Glutamatergic neuron (in vitro differentiated cells): Measurements from ENCODE around the gene AUTS2. TPM values are rescaled to one million over a fixed set of nuclear protein-coding genes. Genes with fewer than 3 reads are reported as not detected.

Experiments used
- DNase-seq: peaks from one replicate; pipeline ENCODE4 v3.0.0; 2022
- H3K27ac Mint-ChIP-seq: one replicate; pipeline ENCODE4 v1.8.0; 2020; ENCODE audit warnings: mild to moderate bottlenecking, mixed read lengths, inconsistent platforms; ENCODE audit not compliant: unreplicated experiment
- H3K27me3 Mint-ChIP-seq: one replicate; pipeline ENCODE4 v1.8.0; 2020; ENCODE audit warnings: mild to moderate bottlenecking, moderate library complexity, mixed read lengths, inconsistent platforms; ENCODE audit not compliant: unreplicated experiment
- H3K36me3 Mint-ChIP-seq: one replicate; pipeline ENCODE4 v1.8.0; 2020; ENCODE audit warnings: mild to moderate bottlenecking, mixed read lengths, inconsistent platforms; ENCODE audit not compliant: unreplicated experiment
- H3K4me1 Mint-ChIP-seq: one replicate; pipeline ENCODE4 v1.8.0; 2020; ENCODE audit warnings: mild to moderate bottlenecking, low read depth, mixed read lengths, inconsistent platforms; ENCODE audit not compliant: unreplicated experiment
- H3K4me3 Mint-ChIP-seq: one replicate; pipeline ENCODE4 v1.8.0; 2020; ENCODE audit warnings: mild to moderate bottlenecking, mixed read lengths, inconsistent platforms; ENCODE audit not compliant: unreplicated experiment
- H3K9me3 Mint-ChIP-seq: one replicate; pipeline ENCODE4 v1.8.0; 2020; ENCODE audit warnings: mild to moderate bottlenecking, moderate library complexity, mixed read lengths, inconsistent platforms; ENCODE audit not compliant: unreplicated experiment
- CTCF ChIP-seq: fragments of 200-600 bp; sonication (generic); IDR thresholded peaks from one replicate; pipeline ENCODE4 v1.5.0; 2021; ENCODE audit not compliant: partially characterized antibody, unreplicated experiment
- total RNA-seq: library from RNA; stranded (reverse); fragmentation: NEBNext Ultra II Directional; extraction: Animal tissue kit (Norgen Biotek cat#: 25700); gene quantifications from one replicate; pipeline ENCODE4 v1.2.1, GENCODE V29; 2021; ENCODE audit not compliant: unreplicated experiment

AUTS2 gene
- total RNA-seq, 1 donor from 2014 or later, result 300 TPM

DNA sequence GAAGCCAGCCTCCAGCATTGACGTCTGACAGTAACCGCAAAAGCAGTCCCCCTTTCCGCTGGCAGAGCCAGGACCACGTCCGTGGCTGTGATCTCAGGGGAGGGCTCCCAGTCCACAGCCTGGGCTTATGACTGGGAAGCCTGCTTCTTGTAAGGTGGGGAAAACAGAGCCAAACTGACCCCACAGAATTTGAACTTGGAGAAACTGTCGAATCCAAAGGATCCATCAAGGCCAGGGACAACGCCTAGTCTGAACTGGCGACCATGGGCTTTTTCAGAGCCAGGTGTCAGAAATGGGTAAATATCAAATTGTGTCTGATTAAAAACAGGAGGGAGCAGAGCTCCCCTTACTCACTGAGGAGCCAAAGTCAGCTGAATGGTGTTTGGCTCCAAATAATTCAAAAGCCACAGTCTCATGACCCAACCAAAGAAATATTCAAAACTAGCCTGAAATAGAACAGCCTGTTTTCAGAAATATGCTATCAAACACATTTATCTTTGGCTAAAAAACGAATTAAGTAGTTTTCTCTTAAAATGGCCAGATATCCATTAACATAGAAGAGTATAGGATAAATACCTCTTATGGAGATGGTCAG, 782.2 kb downstream of the AUTS2 start:
- TF ChIP-seq CTCF, result no peak
- Mint-ChIP-seq H3K27ac (no peak overlapping the region), H3K27me3 (no peaks in the 10 kb centered on the region), H3K9me3 (peaks cover 4% of the 10 kb centered on the region), H3K36me3 (no peaks in the 10 kb centered on the region), H3K4me3 (no peak overlapping the region), H3K4me1 (peaks cover 41% of the 10 kb centered on the region)
- DNase-seq, result no peak

DNA sequence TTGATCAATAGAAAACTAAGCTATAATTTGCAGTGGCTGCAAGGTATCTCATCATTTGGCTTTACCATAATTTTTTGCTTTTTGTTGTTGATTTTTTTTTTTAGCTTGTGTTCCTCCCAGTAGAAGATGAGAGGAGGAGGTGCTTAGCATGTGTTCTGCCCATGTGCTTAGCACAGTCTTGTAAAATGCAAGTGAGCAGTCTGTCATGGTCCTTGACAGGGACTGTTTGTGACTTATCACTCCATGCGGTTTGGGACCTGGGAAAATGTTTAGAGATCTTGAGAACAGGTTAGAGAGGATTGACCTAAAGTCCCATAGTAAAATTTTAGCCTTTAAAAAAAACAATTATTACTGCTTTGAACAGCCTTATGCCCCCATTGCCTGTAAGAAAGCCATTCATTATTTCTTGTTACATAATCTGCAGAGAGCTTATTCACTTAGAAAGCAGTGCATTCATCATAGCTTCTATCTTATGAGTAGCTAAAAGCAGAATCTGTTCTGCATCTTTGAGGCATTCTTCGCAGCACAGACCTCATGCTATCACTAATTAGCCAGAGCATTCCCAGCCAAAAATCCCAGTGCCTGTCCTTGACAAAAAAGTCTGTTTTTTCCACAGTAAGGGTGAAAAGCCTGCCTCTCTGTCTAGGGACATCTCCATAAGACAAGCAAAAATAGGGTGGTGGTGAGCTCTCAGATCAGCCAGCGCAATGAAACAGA, 784.9 kb downstream of the AUTS2 start:
- DNase-seq, result no peak
- no peak for TF ChIP-seq CTCF
- H3K36me3 Mint-ChIP-seq, result no peaks in the 10 kb centered on the region
- peak overlapping the region; percentile 76 for H3K27ac Mint-ChIP-seq
- H3K4me1 Mint-ChIP-seq, result peaks cover 28% of the 10 kb centered on the region
- H3K9me3 Mint-ChIP-seq, result no peaks in the 10 kb centered on the region
- H3K27me3 Mint-ChIP-seq, result peaks cover 2% of the 10 kb centered on the region
- no peak overlapping the region for H3K4me3 Mint-ChIP-seq

- peak; percentile 19 for DNase-seq
- Mint-ChIP-seq H3K4me3 (no peak overlapping the region), H3K4me1 (peaks cover 28% of the 10 kb centered on the region), H3K36me3 (no peaks in the 10 kb centered on the region), H3K27me3 (peaks cover 2% of the 10 kb centered on the region), H3K27ac (peak overlapping the region; percentile 76), H3K9me3 (no peaks in the 10 kb centered on the region)
- no peak for TF ChIP-seq CTCF
Measured at GRCh38 chr7:70384024-70384423, 785.7 kb downstream of the AUTS2 start.

GRCh38 chr7:70384891-70385290, 786.6 kb downstream of the AUTS2 start:
- H3K36me3 Mint-ChIP-seq, result no peaks in the 10 kb centered on the region
- no peaks in the 10 kb centered on the region for H3K9me3 Mint-ChIP-seq
- no peak overlapping the region for H3K27ac Mint-ChIP-seq
- no peak for TF ChIP-seq CTCF
- H3K4me3 Mint-ChIP-seq, result no peak overlapping the region
- peaks cover 2% of the 10 kb centered on the region for H3K27me3 Mint-ChIP-seq
- no peak for DNase-seq
- peaks cover 23% of the 10 kb centered on the region for H3K4me1 Mint-ChIP-seq

GRCh38 chr7:70387217-70387616, 788.9 kb downstream of the AUTS2 start:
- Mint-ChIP-seq H3K9me3 (no peaks in the 10 kb centered on the region), H3K36me3 (no peaks in the 10 kb centered on the region), H3K27ac (no peak overlapping the region), H3K27me3 (peaks cover 2% of the 10 kb centered on the region), H3K4me3 (no peak overlapping the region), H3K4me1 (peaks cover 30% of the 10 kb centered on the region)
- no peak for TF ChIP-seq CTCF
- no peak for DNase-seq
